Activated T-cell treated with anti-CD3 and anti-CD28 coated beads, Interleukin-2, amount 50 U/mL, for 1 hour (primary cell): ENCODE data around the gene MACROD2.

Experiments used
- DNase-seq: peaks from one replicate; pipeline ENCODE4 v3.0.0-alpha.2; 2020

The MACROD2 gene

GRCh38 chr20:14932040-14932439, 936.7 kb downstream of the MACROD2 start:
- DNase-seq, result no peak

- no peak for DNase-seq
Observed at GRCh38 chr20:14935285-14935684, 940.0 kb downstream of the MACROD2 start.

- DNase-seq, result no peak
Observed at GRCh38 chr20:14937021-14937420, 941.7 kb downstream of the MACROD2 start.

DNA sequence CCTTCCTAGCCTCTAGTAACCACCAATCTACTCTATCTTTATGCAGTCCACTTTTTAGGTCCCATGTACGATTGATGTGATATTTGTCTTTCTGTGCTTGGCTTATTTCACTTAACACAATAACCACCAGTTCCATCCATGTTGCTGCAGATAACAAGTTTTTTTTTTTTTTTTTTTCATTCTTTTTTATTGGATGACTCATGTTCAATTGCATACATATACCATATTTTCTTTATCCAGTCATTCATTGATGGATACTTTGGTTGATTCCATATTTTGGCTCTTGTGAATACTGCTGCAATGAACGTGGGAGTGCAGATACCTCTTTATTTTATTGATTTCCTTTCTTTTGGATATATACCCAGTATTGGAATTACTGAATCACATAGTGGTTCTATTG, 942.5 kb downstream of the MACROD2 start:
- DNase-seq, result no peak

DNA sequence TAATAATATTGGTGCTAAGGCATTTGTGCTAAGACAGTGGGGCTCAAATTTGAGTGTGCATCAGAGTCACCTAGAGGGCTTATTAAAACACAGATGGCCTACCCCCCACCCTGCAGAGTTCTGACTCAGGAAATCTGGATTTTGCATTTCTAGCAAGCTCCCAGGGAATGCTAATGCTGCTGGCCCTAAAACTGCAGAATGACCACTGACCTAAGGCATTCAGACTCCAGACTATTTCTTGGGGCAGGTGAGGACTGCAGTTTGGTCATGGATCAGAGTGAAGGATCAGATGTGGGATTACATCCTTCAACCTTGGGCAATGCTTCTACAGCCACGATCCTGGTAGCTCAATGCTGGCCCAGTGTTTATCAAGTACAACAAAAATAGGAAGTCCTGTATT, 952.2 kb downstream of the MACROD2 start:
- no peak for DNase-seq

DNA sequence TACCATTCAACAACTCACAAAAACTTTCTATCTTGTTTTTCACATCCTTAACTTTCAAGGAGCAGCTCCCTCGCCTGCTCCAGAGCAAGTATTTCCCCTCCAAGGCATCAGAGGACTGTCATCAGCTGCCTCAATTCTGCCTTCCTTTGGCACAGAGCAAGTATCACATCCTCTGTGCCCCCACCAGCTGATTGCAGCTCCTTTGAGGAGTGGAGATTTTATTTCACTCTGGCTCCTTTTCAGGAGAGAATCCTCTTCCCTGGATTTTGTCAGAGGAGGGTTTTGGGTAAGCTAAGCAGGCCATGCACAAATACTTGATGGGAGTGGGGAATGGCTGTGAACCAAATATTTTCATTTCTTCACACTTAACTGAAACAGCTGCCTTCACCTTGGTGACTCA, 952.6 kb downstream of the MACROD2 start:
- no peak for DNase-seq

DNA sequence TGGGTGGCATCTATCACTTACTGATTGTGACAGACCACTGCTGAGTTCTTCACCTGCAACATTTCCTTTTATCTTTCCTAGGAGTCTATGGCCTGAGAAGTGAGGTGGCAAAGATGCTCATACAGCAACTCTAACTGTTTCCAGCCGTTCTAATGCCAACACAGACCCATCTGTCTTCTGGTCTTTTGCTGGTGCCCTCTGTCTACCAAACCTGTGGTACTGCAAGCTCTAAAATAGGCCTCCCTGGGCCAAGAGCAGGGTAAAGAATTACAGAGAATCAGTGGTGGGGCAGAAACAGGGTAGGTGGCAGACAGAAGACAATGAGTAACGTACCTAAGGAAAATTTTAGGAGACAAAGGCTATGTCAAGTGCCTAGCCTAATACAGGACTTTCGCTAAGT, 953.1 kb downstream of the MACROD2 start:
- no peak for DNase-seq

- no peak for DNase-seq
Observed at GRCh38 chr20:14950633-14951032, 955.3 kb downstream of the MACROD2 start.

- no peak for DNase-seq
Observed at GRCh38 chr20:14951105-14951504, 955.8 kb downstream of the MACROD2 start.

DNA sequence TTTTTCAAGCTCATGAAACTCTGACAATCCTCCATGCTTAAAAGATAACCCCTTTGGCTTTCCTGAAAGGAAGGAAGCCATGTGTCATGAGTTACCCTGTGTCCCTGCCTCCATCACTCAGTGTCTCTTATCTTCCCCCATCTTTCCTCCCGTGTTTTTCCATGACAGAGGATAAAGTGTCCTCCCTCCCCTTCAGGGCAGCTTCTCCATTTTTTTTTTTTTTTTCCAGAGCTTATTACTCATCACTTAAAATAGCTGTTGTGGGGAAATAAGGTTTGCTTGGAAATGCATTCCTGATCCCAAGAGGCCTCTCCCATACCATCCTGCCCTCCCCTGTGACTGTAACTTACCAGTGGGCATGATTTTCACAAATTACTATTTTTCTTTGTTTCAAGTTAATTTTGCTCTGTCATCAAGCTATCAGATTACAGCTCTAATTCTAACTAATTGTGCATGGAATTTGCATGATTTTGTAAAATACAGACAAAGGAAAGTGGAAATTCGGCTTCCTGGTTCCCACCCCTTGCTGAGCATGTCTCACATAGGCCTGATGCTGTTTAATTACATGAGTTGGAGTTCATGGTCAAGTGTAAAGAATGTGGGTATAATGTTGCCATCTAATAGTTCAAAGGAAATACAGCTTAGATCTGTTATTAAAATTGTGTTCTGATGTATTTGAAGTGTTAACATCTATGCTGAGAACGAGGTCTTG, 956.5 kb downstream of the MACROD2 start:
- DNase-seq, result no peak

DNA sequence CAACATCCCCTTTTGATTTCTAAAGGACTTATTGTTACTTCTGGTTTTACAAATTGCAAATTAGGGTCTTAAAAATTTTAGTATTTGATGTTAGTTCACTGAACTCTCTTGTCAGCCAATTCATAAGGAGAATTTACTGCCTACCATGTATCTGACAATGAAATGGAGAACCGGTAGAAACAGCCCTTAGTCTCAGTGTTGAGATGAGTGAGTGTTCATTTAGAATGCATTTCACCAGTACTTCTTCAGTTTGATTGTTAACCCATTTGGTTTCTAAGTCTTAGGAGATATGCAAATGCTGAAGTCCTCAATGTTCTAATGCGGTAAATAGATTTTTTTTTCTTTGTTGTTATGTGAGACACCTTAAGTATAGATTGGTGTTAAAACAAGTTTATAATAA, 958.4 kb downstream of the MACROD2 start:
- no peak for DNase-seq

GRCh38 chr20:14955399-14955798, 960.1 kb downstream of the MACROD2 start:
- DNase-seq, result no peak

DNA sequence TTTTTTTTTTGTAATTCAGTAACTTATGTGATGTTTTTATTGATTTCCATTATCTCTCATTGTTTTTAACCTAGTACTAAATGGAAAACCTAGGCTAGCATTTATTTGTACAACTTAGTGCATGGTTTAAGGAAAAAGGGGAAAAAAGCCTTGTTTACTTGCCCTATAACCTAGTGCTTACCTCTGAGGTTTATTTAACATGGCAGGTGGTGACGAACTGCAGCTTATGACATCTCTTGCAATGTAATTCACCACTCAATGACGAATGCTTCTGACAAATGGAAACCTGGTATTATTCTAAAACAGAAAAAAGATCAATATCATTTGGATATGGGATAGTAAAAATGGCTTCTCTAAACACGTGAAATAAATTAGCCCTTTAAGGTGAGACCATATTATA, 960.7 kb downstream of the MACROD2 start:
- no peak for DNase-seq

GRCh38 chr20:14956538-14956937, 961.2 kb downstream of the MACROD2 start:
- no peak for DNase-seq

- DNase-seq, result no peak
Observed at GRCh38 chr20:14957402-14957801, 962.1 kb downstream of the MACROD2 start.

- no peak for DNase-seq
Observed at GRCh38 chr20:14958626-14959025, 963.3 kb downstream of the MACROD2 start.

- no peak for DNase-seq
Observed at GRCh38 chr20:14959506-14960475, 964.5 kb downstream of the MACROD2 start.

GRCh38 chr20:14960831-14961230, 965.5 kb downstream of the MACROD2 start:
- no peak for DNase-seq

DNA sequence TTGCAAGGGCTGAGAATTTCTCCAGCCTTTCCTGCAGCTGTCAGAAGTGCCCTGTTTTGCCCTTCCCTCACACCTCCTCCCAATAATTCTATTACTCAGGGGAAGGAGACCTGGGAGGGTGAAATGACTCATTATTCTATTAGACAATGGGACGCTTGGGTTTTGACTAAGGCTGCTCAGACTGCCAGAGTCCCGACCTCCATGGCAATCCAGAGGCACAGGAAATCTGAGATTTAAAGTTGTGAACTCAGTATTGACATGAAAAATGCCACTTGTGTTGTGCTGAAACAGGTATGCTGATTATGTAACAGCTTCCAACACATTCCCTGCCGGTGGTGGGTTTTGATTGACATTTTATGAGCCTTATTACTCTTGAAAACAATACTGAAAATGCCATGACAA, 967.9 kb downstream of the MACROD2 start:
- DNase-seq, result no peak

DNA sequence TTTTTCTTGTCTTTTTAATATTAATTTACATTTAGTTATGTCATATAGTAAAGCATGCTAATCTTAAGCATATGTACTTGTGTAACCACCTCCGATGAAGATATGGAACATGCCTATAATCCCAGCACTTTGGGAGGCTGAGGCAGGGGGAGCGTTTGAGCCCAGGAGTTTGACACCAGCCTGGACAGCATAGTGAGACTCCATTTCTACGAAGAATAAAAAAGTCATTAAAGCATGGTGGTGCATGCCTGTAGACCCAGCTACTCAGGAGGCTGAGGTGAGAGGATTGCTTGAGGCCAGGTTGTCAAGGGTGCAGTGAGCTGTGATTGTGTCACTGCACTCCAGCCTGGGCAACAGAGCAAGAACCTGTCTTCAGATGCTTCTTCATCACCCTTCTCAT, 970.9 kb downstream of the MACROD2 start:
- no peak for DNase-seq

- no peak for DNase-seq
Observed at GRCh38 chr20:14966808-14967207, 971.5 kb downstream of the MACROD2 start.

GRCh38 chr20:14972256-14972655, 976.9 kb downstream of the MACROD2 start:
- DNase-seq, result no peak

GRCh38 chr20:14972690-14973089, 977.4 kb downstream of the MACROD2 start:
- no peak for DNase-seq

GRCh38 chr20:14979453-14979986, 984.2 kb downstream of the MACROD2 start:
- DNase-seq, result no peak
